Uterus (tissue), 2 donors: ENCODE data around the gene C10orf71.

ENCODE experiments used
- CTCF ChIP-seq, 4 experiments: fragments of 200-600 bp in 2 of 4; fragments of 450-650 bp in 2 of 4; sonication (generic) in 2 of 4; IDR thresholded peaks; one replicate each; pipeline ENCODE4 v1.5.1; 2016 to 2019; ENCODE audit warnings: antibody characterized with exemption in 4 of 4, mild to moderate bottlenecking in 2 of 4, moderate library complexity in 1 of 4
- POLR2A ChIP-seq, 2 donors: fragments of 450-650 bp; IDR thresholded peaks; one replicate each; pipeline ENCODE4 v1.6.1; 2016; ENCODE audit warnings: antibody characterized with exemption in 2 of 2, mild to moderate bottlenecking in 1 of 2, moderate library complexity in 1 of 2

GRCh38 chr10:49365675-49366415, 66.9 kb downstream of the C10orf71 start:
- TF ChIP-seq POLR2A (IDR thresholded peaks at IDR 0.05) (no peak), CTCF (IDR thresholded peaks at IDR 0.05) (no peak)
